HG02970 (cell line): ENCODE data around the gene FAM72C.
"Not testable (repeated sequence)": the region's sequence is repeated elsewhere in the genome, so short reads cannot be mapped to it uniquely, and the experiment has no call there.

ENCODE experiments used
- ATAC-seq: cut with Tn5 transposase; IDR thresholded peaks from one replicate; pipeline ENCODE4 v1.9.1; 2021; ENCODE audit warnings: mild to moderate bottlenecking, moderate library complexity, moderate number of reproducible peaks; ENCODE audit not compliant: unreplicated experiment, low FRiP score

Gene FAM72C

GRCh38 chr1:143918552-143918951 is 53.2 kb downstream of the FAM72C start:
- not testable (repeated sequence) for ATAC-seq

GRCh38 chr1:143913705-143914104 is 58.1 kb downstream of the FAM72C start:
- ATAC-seq, result not testable (repeated sequence)
